GM21381 (cell line): ENCODE measurements around the gene PLA2G15.
A peak's percentile ranks its signal among the peaks of the same experiment; 100 is the strongest.

Source experiments
- ATAC-seq: cut with Tn5 transposase; IDR thresholded peaks from one replicate; pipeline ENCODE4 v1.9.1; 2021; ENCODE audit warnings: mild to moderate bottlenecking, moderate library complexity; ENCODE audit not compliant: unreplicated experiment

PLA2G15 gene

DNA sequence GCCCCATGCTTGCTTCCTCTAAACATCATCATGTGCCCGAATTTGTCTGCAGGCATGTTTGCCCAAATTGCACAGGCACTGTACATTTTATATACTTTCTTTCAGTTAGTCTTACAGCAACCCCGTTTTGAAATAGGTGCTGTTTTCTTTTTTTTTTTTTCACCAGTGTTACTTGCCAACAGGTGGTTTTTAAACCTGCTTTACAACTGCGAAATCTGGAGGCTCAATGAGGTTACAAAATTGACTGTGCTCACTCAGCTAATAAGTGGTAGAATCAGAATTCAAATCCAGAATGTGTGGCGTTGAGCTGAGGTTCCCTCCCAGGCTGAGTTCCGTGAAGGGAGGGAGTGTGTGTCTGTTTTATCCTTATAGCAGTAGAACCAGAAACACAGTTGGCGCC, 5.8 kb downstream of the PLA2G15 start:
- no peak for ATAC-seq

- no peak for ATAC-seq
Measured at GRCh38 chr16:68251832-68252231, 6.7 kb downstream of the PLA2G15 start.

DNA sequence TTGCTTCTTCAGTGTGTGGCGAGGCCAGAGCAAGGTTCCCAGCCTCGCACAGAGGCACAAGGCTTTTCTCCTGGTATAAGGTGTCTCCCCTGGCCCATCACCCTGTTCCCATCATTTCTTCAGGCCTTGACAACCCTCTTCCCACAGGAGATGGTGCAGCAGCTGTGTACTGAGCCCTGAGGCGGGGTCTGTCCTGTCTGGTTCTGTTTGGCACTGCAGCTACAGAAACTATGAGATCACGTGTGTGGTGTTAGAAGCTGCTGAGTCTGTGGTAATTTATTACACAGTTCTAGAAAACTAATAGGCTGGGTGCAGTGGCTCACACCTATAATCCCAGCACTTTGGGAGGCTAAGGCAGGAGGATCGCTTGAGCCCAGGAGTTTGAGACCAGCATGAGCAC, 7.2 kb downstream of the PLA2G15 start:
- no peak for ATAC-seq

DNA sequence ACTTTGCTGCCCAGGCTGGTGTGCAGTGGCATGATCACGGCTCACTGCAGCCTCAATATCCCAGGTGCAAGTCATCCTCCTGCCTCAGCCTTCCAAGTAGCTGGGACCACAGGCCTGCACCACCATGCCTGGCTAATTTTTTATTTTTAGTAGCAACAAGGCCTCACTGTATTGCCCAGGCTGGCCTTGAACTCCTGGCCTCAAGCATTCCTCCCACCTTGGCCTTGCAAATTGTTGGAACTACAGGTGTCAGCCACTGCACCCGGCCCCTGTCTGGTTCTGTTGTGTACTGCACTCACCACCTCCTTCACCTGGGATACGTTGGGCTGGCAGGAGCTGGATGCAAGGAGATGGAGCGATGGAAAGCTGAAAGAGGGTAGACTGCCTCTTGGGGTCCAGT, 8.5 kb downstream of the PLA2G15 start:
- ATAC-seq = no peak

DNA sequence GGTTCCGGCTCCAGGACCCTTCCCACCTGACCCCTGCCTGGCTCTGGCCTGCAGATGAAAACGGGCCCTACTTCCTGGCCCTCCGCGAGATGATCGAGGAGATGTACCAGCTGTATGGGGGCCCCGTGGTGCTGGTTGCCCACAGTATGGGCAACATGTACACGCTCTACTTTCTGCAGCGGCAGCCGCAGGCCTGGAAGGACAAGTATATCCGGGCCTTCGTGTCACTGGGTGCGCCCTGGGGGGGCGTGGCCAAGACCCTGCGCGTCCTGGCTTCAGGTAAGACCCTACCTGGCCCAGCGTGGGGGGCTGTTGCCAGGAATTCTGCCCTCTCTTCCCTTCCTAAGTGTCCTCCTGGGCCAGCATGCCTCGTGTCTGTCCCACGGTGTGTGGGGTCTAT, 10.5 kb downstream of the PLA2G15 start:
- ATAC-seq = no peak

DNA sequence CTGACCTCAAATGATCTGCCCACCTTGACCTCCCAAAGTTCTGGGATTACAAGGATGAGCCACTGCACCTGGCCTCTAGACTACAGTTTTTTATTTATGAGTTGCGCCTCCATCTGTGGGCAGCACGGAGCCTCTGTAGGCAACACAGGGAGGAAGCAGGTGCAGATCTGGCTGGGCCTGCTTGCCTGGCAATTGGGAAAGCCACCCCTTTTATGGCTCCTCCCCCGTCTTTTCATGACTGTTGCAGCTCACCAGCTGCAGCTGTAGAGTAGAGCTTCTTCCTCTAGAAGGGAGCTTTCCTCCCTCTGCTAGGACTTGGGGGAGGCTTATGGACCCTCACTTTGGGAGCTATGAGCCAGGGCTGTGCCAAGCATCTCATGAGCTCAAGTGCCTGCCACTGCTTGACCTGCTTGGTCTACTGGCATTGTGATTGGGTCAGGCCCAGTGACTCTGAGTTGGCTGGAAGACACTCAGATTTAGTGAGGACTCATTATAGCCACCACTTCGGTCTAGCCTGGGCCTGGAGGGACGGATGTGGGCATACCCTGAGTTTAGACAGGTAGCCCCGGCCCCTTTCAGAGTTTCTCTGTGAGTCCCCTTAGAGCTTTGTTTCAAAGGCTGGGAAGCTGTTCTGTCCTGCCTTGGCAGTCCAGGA, 12.2 kb downstream of the PLA2G15 start:
- no peak for ATAC-seq

- ATAC-seq = no peak
Measured at GRCh38 chr16:68257906-68258800, 13.0 kb downstream of the PLA2G15 start.

DNA sequence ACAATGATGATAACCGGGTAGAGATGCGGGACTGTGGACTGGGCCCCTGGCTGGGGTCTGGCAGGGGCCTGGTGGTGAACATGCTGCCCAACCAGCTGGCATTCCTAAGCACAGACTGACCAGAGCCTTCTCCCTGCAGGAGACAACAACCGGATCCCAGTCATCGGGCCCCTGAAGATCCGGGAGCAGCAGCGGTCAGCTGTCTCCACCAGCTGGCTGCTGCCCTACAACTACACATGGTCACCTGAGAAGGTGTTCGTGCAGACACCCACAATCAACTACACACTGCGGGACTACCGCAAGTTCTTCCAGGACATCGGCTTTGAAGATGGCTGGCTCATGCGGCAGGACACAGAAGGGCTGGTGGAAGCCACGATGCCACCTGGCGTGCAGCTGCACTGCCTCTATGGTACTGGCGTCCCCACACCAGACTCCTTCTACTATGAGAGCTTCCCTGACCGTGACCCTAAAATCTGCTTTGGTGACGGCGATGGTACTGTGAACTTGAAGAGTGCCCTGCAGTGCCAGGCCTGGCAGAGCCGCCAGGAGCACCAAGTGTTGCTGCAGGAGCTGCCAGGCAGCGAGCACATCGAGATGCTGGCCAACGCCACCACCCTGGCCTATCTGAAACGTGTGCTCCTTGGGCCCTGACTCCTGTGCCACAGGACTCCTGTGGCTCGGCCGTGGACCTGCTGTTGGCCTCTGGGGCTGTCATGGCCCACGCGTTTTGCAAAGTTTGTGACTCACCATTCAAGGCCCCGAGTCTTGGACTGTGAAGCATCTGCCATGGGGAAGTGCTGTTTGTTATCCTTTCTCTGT, 14.0 kb downstream of the PLA2G15 start:
- ATAC-seq = no peak

DNA sequence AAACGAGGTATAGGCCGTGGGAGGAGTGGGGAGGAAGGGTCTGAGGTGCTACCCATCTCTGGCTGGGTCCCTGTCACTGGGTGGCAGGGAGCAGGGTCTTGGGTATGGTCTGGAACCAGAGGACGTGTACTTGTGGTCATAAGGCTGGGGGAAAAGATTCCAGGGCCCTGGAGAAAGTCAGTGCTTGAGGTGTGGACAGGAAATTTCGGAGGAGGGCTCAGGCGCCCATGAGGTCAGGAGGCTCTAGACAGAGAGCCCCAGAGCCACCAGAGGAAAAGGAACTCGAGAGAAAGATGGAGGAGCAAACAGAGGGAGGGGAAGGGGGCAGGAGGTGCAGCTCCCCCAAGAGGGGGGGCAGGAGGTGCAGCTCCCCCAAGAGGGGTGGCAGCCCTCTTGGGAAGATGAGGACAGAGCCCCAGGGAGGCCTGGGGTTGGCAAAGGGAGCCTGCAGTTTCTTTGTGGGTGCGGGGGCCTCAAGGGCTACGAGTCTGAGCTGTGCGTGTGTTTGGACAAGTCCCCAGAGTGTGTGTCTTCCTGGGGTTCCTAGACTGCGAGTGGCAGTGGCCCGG, 18.5 kb downstream of the PLA2G15 start:
- no peak for ATAC-seq

- peak; percentile 61 for ATAC-seq
Measured at GRCh38 chr16:68264128-68265077, 19.2 kb downstream of the PLA2G15 start, which contains the start of gene SLC7A6. Gene SLC7A6, plus strand, starts transcription at chr16:68264526. Its CDS starts 10,201 bp downstream, at chr16:68274727.

- ATAC-seq = no peak
Measured at GRCh38 chr16:68265078-68265920, 20.1 kb downstream of the PLA2G15 start.

GRCh38 chr16:68267612-68268405, 22.6 kb downstream of the PLA2G15 start:
- ATAC-seq = no peak

- ATAC-seq = no peak
Measured at GRCh38 chr16:68269793-68270192, 24.6 kb downstream of the PLA2G15 start.

- ATAC-seq = no peak
Measured at GRCh38 chr16:68270353-68270752, 25.2 kb downstream of the PLA2G15 start.

GRCh38 chr16:68272507-68273209, 27.5 kb downstream of the PLA2G15 start:
- ATAC-seq = no peak

- no peak for ATAC-seq
Measured at GRCh38 chr16:68273459-68273858, 28.3 kb downstream of the PLA2G15 start.

DNA sequence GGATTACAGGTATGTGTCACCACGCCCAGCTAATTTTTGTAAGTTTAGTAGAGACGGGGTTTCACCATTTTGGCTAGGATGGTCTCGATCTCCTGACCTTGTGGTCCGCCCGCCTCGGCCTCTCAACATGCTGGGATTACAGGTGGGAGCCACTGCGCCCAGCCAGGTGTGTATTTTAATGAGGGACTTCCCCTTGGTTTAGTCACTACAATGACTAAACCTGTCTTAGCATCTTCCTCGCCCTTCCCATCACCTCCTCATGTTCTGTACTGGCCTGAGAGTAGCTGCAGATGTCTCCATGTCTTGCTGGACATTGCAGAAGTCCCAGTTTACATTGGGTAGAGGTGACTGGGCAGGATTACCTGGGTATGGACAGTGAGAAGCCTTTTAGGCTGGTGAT, 28.7 kb downstream of the PLA2G15 start:
- no peak for ATAC-seq

DNA sequence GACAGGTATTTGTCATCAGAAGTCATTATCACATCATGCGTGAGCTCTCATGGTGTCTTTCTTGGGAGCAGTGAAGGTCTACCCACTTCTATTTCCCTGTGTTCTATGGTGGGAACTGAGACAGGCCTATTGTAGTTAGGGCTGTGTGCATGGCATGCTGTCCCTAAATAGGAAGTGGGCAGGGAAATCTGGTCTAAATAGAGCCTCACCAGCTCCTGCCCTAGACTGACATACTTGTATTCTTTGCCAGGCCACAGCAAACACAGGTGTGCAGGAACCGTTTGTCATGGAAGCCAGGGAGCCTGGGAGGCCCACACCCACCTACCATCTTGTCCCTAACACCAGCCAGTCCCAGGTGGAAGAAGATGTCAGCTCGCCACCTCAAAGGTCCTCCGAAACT, 29.3 kb downstream of the PLA2G15 start:
- no peak for ATAC-seq
